ENCODE results near the gene ADGRE1.

ADGRE1 gene

GRCh38 chr19:6970021-6970420, 82.6 kb downstream of the ADGRE1 start:
- H3K9ac ChIP-seq (ENCODE audit: low read length): no peak overlapping the region
- H3K4me1 ChIP-seq (ENCODE audit: control insufficient read depth, insufficient read depth, low read length): no peaks in the 10 kb centered on the region
- H3K36me3 ChIP-seq (ENCODE audit: control insufficient read depth, insufficient read depth, low read length): no peaks in the 10 kb centered on the region
- no peaks in the 10 kb centered on the region for H3K27me3 ChIP-seq (ENCODE audit: control insufficient read depth, insufficient read depth, low read length)
- no peak overlapping the region for H3K4me3 ChIP-seq (ENCODE audit: low read length)
- no peaks in the 10 kb centered on the region for H3K9me3 ChIP-seq (ENCODE audit: control insufficient read depth, low read length)

DNA sequence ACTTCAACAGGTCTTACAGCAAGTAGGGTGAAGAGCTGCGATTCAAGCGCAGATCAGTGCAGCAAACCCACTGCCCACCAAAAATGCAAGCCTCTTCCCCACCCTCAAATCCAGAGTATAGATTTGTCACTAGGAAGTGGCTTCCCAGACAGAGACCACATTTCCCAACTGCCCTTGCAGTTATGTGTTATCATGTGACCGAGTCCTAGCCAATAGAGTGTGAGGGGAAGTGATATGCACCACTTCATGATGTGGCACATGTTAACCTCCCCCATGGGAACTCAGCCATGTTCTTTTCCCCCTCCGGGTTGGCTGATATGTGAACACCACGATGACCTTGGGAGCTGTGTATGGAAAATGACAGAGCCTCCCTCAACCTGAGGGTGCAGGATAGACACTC, 83.1 kb downstream of the ADGRE1 start:
- Histone ChIP-seq H3K27me3 (ENCODE audit: control insufficient read depth, insufficient read depth, low read length) (no peaks in the 10 kb centered on the region), H3K4me3 (ENCODE audit: low read length) (no peak overlapping the region), H3K9ac (ENCODE audit: low read length) (no peak overlapping the region), H3K9me3 (ENCODE audit: control insufficient read depth, low read length) (no peaks in the 10 kb centered on the region), H3K4me1 (ENCODE audit: control insufficient read depth, insufficient read depth, low read length) (no peaks in the 10 kb centered on the region), H3K36me3 (ENCODE audit: control insufficient read depth, insufficient read depth, low read length) (no peaks in the 10 kb centered on the region)

DNA sequence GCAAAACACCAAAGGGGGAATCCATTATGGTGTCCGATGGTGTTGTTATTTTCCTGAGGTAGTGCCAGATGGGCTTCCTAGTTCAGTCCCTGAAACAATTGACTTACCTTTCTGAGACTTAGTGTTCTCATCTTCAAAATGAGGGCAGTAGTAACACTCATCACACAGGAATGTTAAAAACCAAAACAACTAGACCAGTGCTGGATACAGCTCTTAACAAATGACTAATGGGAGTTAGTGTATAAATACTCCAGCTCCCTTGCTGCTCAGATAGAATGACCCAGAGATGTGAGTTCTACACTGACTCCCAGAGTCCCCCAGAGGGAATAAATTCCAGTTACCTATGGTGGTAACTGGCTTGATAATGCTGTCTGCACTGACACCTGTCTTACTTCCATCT, 84.0 kb downstream of the ADGRE1 start:
- H3K9ac ChIP-seq (ENCODE audit: low read length): no peak overlapping the region
- no peaks in the 10 kb centered on the region for H3K9me3 ChIP-seq (ENCODE audit: control insufficient read depth, low read length)

DNA sequence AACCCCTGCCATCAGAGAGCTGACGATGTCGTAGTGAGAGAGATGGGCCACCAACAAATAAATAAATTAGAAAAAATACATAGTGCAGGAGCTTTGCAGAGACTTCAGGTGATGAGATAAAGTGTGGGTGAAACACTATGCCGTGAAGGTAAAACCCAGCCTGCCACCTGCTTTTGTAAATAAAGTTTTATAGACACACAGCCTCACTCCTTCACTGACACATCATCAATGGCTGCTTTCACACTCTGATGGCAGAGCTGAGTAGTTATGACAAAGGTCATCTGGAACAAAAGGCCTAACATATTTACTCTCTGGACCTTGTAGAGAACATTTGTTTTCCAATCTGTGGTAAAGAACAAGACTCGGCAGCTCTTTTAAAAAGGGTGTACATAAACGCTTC, 88.8 kb downstream of the ADGRE1 start:
- H3K4me1 ChIP-seq (ENCODE audit: control insufficient read depth, insufficient read depth, low read length): no peaks in the 10 kb centered on the region
- H3K9ac ChIP-seq (ENCODE audit: low read length): no peak overlapping the region
- H3K27me3 ChIP-seq (ENCODE audit: control insufficient read depth, insufficient read depth, low read length): no peaks in the 10 kb centered on the region
- no peak overlapping the region for H3K4me3 ChIP-seq (ENCODE audit: low read length)
- no peaks in the 10 kb centered on the region for H3K9me3 ChIP-seq (ENCODE audit: control insufficient read depth, low read length)
- H3K36me3 ChIP-seq (ENCODE audit: control insufficient read depth, insufficient read depth, low read length): no peaks in the 10 kb centered on the region

More for the DNA sequence above, 84.0 kb downstream of the ADGRE1 start:
- no peaks in the 10 kb centered on the region for H3K27me3 ChIP-seq (ENCODE audit: control insufficient read depth, insufficient read depth, low read length)
- H3K4me1 ChIP-seq (ENCODE audit: control insufficient read depth, insufficient read depth, low read length): no peaks in the 10 kb centered on the region
- no peak overlapping the region for H3K4me3 ChIP-seq (ENCODE audit: low read length)
- no peaks in the 10 kb centered on the region for H3K36me3 ChIP-seq (ENCODE audit: control insufficient read depth, insufficient read depth, low read length)

- no peaks in the 10 kb centered on the region for H3K36me3 ChIP-seq (ENCODE audit: control insufficient read depth, insufficient read depth, low read length)
- no peaks in the 10 kb centered on the region for H3K9me3 ChIP-seq (ENCODE audit: control insufficient read depth, low read length)
- H3K9ac ChIP-seq (ENCODE audit: low read length): no peak overlapping the region
- H3K27me3 ChIP-seq (ENCODE audit: control insufficient read depth, insufficient read depth, low read length): no peaks in the 10 kb centered on the region
- no peaks in the 10 kb centered on the region for H3K4me1 ChIP-seq (ENCODE audit: control insufficient read depth, insufficient read depth, low read length)
- no peak overlapping the region for H3K4me3 ChIP-seq (ENCODE audit: low read length)
Observed at GRCh38 chr19:6979399-6979798, 92.0 kb downstream of the ADGRE1 start.

- H3K4me1 ChIP-seq (ENCODE audit: control insufficient read depth, insufficient read depth, low read length): no peaks in the 10 kb centered on the region
- no peaks in the 10 kb centered on the region for H3K36me3 ChIP-seq (ENCODE audit: control insufficient read depth, insufficient read depth, low read length)
- H3K4me3 ChIP-seq (ENCODE audit: low read length): no peak overlapping the region
- no peaks in the 10 kb centered on the region for H3K27me3 ChIP-seq (ENCODE audit: control insufficient read depth, insufficient read depth, low read length)
- H3K9me3 ChIP-seq (ENCODE audit: control insufficient read depth, low read length): peaks cover 6% of the 10 kb centered on the region
- H3K9ac ChIP-seq (ENCODE audit: low read length): no peak overlapping the region
Observed at GRCh38 chr19:6983448-6983847, 96.1 kb downstream of the ADGRE1 start.

DNA sequence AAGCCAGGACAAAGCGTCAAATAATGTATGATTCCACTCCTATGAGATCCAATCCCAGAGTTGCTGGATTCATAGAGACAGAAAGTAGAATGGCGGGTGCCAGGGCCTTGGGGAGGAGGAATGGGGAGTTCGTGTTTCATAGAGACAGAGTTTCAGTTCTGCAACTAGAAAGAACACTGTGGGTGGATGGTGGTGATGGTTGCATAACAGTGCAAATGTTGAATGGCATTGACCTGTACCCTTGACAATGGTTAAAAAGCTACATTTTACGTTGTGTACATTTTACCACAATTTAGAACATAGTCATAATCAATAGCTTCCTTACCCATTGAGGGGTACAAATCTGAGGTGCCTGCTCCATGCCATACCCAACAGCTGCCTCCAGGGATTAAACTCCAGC, 100.5 kb downstream of the ADGRE1 start:
- no peak overlapping the region for H3K9ac ChIP-seq (ENCODE audit: low read length)
- no peaks in the 10 kb centered on the region for H3K4me1 ChIP-seq (ENCODE audit: control insufficient read depth, insufficient read depth, low read length)
- H3K27me3 ChIP-seq (ENCODE audit: control insufficient read depth, insufficient read depth, low read length): no peaks in the 10 kb centered on the region
- H3K36me3 ChIP-seq (ENCODE audit: control insufficient read depth, insufficient read depth, low read length): no peaks in the 10 kb centered on the region
- H3K4me3 ChIP-seq (ENCODE audit: low read length): no peak overlapping the region
- peaks cover 6% of the 10 kb centered on the region for H3K9me3 ChIP-seq (ENCODE audit: control insufficient read depth, low read length)

GRCh38 chr19:6988257-6988656, 100.9 kb downstream of the ADGRE1 start:
- no peaks in the 10 kb centered on the region for H3K27me3 ChIP-seq (ENCODE audit: control insufficient read depth, insufficient read depth, low read length)
- H3K9ac ChIP-seq (ENCODE audit: low read length): no peak overlapping the region
- H3K36me3 ChIP-seq (ENCODE audit: control insufficient read depth, insufficient read depth, low read length): no peaks in the 10 kb centered on the region
- H3K9me3 ChIP-seq (ENCODE audit: control insufficient read depth, low read length): peaks cover 6% of the 10 kb centered on the region
- no peak overlapping the region for H3K4me3 ChIP-seq (ENCODE audit: low read length)
- no peaks in the 10 kb centered on the region for H3K4me1 ChIP-seq (ENCODE audit: control insufficient read depth, insufficient read depth, low read length)
